Measurements from ENCODE around the gene TRANK1.
"Not testable (repeated sequence)": the region's sequence is repeated elsewhere in the genome, so short reads cannot be mapped to it uniquely, and the experiment has no call there.

TRANK1 gene

DNA sequence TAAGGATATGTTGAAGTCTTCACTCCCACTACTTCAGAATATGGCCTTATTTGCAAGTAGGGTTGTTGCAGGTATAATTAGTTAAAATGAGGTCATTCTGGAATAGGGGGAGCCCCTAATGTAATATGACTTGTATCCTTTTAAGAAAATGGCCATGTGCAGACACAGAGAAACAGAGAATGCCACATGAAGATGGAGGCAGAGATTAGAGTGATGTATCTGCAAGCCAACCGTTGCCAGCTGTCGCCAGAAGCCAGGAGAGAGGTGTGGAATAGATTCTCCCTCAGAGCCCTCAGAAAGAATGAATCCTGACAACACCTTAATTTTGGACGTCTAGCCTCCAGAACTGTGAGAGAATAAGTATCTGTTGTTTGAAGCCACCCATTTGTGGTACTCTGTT is 11.3 kb upstream of the TRANK1 start:
- no peak for DNase-seq

DNA sequence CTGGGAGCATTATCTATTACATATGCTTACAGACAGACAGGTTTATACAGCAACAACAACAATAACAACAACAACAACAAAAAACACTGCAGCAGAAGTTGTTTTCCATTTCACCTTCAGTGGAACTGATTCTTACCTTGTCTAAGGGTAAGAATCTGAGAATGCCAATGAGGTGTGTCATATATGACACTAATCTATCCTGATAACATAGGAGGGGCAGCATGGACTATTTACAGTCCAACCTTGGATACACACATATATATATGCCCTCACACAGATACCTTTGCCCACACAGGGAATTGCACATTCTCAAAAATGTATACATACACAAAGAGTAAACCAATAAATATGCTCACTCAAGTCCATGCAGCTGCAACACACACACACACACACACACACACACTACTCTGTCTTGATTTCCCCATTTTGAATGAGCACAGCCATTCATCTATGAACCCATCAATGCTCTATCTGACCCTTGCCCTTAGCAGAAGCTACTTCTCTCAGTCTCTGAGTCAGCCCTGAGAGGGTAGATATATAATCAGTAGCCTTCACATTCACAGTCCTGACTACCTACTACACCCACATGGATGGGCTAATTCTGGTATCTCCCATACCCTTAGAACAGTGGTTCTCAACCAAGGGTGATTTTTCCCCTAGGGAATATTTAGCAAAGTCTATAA is 9.7 kb upstream of the TRANK1 start:
- DNase-seq, result peak; percentile 64

DNA sequence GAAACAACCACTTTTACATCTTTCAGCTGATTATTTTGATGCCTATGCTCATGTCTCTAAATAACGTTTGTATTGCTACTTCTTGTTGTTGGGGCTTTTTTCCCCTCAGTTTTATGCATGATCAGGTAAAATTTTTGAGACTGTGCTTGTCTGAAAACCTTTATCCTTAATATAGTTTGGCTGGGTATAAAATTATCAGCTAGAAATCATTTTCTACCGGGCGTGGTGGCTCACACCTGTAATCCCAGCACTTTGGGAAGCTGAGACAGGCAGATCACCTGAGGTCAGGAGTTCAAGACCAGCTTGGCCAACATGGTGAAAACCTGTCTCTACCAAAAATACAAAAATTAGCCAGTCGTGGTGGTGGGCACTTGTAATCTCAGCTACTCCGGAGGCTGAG is 3.0 kb upstream of the TRANK1 start:
- not testable (repeated sequence) for DNase-seq

DNA sequence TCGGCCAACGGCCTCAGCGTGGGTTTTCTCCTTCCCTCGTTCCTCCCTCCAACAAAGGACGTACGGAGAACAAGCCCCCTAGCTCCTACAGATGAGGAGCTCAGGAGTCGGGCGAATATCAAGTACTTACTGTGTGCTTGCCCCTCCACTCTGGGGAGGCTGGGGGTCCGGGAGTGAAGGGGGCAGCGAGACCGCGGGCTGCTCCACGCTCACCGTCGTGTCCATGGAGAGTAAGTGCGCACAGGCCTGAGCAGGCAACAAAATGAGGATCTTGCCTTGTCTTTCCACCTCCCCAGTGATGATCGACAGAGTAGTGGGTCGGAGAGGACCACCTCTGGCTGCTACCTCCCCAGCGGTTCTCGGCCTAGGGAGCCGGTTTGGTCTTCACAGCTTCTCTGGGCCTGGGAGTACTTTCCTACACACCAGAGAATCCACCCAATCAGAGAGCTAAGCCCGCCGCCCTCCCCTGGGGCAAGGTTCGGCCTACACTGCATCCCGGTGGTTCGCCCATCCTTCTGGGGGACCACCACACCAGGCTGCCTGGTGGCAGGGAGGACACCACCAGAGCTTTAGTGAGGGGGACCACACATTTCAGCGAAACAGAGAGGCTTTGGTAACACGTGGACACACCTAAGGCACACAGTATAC is 603 bp upstream of the TRANK1 start:
- no peak for DNase-seq

DNA sequence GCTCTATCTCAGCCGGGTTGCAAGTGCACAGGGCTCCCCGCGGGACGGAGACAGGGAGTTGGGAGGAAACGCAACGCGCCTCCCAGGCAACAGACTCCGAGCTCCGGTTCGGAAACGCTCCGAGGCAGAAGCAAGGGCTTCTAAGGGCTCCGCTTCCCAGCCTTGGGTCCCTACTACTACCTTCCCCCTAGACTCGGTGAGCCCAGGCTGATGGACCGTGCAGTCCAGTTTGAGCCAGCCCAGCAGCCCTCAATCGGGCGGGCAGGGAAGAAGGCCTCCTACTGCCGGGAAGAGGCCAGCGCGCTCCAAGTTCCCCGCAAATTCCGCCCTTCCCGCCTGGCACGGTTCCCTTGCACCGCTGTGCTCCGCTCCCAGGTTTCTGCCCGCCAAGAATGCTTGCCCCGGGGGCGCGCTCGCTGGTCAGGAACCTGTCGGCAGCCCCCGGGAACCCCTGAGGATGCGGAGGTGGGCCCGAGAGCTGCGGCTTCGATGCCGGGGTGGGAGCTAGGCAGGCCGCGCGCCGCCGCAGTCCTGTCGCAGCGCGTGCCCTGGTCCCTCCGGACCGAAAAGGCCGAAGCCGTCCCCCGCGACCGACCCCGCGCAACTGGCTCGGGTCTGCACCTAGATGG is 728 bp downstream of the TRANK1 start:
- peak; percentile 36 for DNase-seq

DNA sequence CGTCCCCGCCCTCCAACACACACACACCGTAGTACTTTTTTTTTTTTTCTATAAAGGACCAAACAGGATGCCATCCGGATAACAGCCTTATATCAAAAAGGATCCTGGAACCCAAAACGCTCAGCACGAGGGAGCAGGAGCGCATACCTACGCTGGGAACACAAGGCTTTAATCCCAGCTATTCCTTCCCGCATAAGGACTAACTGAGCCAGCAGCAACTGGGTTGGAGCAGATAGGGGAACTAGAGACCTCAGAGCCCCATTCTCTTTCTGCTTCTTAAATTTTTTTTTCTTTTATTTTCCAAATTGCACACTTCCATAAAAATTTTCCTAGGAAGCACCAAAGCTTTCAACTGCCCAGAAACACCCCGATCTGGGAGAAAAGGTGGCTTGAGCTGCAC is 1.3 kb downstream of the TRANK1 start:
- DNase-seq, result no peak

DNA sequence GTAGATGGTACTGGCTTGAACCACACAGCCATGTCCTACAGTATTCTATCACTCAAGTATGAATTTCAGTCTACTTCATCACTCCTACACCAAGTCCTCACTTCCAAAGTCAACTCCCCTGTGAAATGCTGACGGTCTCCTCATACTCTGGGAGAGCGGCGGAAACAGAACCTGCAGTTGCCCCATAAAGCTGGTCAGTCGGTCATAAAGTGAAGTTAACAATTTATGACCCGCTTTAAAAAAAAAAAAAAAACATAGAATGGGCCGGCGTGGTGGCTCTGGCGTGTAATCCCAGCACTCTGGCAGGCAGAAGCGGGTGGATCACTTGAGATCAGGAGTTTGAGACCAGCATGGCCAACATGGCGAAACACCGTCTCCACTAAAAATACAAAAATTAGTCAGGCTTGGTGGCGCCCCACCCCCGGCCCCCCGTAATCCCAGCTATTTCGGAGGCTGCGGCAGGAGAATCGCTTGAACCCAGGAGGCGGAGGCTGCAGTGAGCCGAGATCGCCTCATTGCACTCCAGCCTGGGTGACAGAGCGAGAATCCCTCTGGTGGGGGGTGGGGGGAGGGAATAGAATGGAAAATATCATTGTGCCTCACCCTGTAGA is 2.1 kb downstream of the TRANK1 start:
- no peak for DNase-seq

DNA sequence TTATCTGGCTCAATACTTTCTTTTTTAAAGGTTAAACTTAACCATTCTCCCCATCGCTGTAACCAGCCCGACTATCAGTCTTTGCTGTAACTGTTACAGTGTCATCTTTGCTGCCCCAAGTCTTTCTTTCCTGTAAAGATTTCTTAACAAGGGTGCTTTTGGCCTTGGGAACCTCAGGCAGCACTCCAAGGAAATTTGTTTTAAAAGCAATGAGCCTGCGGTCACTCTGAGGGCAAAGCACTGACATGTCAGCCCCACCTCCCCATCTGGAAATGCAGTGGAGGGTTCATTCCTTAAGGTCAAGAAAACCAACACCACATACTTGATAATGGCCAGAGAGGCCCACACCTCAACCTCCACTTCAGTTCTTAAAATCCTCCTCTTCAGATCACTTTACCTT is 3.2 kb downstream of the TRANK1 start:
- no peak for DNase-seq

DNA sequence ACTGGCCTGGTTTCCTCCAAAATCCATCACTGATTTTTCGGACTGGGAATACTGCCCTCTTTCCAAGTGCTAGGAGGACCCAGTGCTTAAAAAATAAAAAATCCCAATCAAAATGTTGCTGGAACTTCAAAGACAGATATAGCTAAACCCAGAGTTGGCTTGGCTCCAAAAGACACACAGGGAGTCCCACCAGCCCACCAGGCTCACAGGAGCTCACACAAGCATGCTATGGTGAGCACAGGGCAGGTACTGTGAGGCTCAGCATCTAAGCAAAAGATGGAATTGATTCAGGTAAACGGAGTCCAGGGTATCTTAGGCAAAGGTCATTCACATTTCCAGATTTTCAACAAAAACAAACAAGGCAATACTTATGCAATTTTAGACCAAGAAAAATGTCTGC is 3.7 kb downstream of the TRANK1 start:
- DNase-seq, result no peak

DNA sequence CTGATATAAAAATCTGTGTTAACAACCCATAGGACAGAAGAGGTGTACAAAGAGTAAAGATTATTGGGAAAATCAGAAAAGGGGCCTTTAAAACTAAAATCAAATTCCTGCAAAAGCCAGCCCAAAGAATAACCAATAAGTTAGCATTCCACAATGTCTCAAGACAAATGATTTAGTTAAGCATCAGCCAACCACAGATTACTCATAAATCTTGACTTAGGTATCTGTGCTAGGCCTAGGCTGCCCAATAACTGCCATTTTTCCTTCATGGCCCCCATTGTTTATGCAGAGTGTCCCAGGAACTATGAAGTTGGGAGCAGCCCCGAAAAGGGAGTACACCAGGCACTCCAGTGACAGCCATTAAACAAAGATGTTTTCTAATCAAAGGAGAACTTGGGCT is 7.4 kb downstream of the TRANK1 start:
- no peak for DNase-seq

DNA sequence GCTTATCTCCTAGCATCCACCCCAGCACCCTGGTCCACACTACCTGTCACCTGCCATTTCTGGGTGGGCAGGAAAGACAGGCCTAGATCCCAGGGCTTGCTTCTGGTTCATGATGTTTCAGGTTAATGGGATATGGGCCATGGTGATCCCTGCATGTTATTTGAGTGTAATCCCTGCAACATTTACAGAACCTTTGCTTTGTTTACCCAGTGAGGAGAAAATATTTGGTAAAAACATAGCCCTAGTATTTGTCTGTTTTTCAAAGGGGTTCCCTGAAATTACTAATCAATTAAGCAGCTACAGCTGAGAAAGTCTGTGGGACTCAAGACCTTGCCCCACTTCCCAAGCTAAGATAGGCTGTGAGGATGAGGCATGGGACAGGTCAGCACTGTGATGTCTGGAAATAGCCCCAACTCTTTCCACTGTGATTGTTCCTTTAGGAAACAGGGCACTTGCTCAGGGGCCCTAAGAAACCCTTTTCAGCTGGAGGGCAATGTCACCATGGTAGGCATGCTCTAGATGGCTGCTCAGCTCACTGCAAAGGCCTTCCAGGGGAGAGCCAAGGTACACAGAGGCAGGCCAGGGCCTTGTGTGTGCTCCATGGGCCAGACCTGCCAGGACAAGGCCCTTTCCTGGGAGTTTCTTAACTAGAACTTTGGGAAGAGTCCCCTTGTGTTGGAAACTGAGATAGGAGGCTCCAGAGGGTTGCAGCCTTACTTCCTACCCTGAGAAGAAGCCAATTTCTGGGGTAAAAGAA is 11.1 kb downstream of the TRANK1 start:
- DNase-seq, result no peak

DNA sequence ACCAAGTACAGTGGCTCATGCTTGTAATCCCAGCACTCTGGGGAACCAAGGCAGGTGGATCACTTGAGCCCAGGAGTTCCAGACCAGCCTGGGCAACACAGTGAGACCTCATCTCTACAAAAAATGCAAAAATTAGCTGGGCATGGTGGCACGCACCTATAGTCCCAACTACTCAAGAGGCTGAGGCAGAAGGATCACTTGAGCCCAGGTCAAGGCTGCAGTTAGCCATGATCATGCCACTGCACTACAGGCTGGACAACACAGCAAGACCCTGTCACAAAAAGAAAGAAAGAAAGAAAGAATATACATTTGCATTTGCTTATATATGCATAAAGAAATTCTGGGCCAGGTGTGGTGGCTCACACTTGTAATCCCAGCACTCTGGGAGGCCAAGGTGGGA is 13.4 kb downstream of the TRANK1 start:
- not testable (repeated sequence) for DNase-seq

DNA sequence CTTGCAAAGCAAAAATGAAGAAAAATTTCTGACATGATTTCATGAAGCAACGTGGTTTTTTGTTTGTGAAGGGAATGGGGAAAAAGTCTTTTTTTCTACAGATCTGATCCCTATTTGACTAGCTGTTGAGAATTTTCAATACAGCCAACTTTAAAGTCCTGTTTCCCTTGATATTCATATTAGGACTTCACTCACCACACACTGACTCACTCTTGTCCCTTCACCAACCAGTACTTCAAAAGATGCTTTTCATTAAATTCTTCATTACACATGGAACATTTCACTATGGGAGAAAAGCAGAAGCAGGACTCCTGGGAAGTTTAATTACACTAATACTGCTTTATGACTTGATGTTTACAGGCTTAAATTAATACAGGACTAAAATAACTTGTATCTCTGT is 16.6 kb downstream of the TRANK1 start:
- no peak for DNase-seq

DNA sequence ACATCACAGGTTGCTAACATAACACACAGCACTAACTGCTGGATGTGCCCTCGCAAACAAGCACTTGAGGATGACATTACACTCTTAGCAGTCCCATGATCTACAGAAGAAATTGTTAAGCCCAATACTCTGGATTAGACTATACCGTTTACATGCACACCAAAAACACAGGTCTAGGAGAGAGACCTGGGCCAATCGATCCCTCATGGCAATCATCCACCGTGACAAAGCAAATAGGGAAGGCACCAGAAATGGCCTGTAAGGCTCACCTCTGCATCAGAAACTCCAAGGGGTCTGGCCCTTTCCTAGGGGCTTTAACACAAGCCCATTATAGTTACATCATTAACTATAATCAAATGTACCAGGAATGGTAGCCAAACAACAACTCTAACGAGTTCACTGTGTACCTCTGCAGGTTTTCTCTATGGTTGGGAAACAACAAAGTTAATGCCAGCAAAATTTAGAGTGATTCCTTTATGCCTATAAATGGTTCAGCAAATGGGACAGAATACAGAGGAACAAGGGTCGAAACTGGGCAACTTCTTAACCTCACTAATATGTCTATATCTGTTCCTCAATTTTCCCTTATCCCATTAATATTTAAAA is 18.5 kb downstream of the TRANK1 start:
- no peak for DNase-seq

DNA sequence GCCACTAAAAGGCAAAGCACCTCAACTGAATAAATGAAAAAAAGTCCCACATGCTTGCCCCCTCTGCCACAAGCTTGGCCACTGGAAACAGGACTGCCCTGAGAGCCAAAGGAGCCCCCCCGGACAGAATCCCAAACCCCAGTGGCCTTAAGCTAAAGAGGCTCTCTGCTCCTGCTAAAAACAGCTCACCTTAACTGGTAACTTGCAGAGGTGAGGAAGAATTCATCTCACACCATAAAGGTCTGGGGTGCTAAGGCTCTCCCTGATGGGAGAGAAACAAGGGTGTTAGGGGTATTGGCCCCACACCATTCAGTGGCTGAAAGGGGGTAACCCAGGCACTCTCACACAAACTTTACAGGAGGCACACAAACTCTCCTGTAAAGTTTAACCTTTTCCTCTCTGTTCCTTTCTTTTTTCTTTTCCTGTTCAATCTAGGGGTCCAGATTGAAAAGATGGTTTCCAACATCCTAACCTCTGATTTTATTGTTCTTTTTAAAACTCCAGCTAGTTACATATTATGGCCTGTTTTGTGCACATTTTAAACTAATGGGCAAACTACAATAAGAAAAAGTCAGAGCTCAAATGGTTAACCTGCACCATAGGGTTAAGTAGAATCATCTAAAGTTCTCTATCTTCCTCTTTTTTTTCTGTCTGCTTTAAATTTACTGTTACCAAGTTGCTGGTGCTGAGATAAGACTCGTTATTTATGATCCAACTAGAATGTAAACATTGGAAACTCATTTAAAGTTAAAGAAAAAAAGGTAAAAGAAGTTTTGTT is 19.9 kb downstream of the TRANK1 start:
- DNase-seq, result no peak

DNA sequence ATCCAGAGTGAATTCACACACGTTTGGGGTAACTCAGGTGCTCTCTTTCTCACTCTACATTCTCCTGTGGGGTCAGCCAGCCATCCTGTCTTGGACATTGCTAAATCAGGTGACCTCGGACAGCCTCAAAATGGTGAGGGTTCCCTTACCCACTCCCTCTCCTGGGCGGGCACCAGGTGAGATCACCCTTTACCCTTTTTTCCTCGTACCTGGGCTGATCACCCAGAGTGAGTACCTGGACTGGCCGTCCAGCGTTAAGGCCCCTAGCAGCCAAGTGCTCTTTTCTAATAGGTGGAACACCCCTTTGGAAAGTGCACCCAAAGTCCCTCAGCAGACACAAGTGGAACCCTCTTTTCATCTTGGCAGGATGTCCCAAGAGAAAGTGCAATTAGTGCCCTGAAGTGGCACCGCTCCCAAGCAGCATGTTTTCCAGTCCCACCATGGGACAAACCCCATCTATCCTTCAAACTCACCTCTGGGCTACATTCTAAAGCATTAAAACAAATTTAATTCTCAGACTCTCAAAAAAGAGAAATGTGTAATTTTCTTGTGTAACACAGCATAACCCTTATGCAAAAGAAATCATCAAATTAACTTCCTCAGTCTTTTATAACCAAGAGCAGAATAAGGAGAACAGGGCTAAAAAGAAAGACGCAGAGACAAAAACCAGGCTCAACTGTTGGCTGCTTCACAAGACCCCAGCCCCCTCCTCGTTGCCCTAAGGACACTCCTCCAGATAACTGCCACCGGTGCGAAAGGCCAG is 20.7 kb downstream of the TRANK1 start:
- no peak for DNase-seq

DNA sequence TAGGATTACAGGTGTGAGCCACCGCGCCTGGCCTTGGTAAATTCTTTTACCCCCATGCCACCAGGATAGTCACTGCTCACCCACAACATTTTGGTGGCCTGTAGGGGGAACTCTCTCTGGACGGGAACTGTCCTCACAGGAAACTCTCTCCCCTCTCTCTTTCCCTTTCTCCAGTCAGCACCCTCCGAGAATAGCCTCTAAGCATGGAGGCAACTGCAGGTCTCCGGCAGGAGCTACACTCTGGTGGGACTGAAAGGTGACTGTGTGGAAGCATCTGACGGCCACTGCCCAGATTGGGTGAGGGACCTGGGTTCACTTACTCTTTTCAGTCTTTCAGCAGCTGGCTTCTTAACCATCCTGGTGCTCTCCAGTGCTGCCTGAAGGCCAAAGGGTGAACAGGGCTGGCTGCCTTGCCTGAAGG is 21.3 kb downstream of the TRANK1 start:
- no peak for DNase-seq

DNA sequence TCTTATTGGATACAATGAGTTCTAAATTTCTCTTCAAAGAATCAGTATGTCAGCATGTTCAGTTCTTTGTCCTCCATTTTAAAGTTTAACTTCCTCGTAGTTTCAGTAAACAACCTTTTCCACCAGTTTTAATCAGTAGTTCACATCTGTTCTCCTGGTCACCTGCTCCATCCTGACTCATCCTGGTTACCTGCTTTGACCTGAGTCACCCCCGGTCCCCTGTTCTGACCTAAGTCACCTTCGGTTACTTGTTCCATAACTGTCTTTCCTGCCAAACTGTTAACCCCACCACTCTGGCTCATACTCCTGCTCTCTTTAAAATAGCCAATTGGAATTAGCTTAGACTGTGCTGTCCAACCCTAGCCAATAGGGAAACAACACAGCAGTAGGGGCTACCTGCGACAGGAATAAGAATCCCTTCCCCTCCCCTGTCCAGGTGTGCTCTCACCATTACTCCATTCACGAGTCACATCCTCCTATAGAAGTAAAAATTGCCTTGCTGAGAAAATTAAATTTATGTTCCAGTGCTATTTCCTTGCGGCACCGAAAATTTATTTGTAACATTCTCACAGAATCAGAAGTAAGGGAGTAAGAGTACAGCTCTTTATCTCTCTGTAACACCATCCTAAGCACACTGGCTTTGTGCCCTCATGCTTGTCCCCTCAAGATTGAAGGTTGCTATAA is 23.8 kb downstream of the TRANK1 start:
- no peak for DNase-seq

DNA sequence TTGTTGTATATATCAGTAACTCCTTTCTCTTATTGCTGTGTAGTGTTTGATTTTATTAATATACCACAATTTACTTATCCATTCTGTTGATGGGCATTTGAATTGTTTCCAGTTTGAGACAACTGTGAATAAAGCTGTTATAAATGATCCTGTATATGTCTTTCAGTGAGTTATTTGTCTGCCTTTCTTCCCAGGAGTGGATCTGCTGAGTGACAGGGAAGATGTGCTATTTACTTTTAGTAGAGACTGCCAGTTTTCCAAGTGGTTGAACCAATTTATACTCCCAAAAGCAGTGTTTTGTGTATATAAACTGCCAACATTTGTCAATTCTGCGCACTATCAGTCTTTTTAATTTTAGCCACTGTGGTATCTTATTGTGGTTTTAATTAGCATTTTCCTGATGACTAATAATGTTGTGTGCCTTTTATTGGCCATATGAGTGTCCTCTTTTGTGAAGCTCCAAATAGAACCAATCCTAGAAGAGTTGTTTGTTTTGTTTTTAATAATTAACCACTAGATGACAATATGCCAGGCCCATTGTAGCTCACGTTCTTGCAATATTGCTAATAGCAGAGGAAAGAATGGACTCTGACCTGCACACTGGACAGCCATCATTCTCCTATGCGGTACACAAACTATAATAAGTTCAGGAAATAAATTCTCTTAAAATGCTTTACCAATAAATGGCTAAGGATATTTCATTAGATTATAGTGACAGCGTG is 25.3 kb downstream of the TRANK1 start:
- DNase-seq, result no peak

DNA sequence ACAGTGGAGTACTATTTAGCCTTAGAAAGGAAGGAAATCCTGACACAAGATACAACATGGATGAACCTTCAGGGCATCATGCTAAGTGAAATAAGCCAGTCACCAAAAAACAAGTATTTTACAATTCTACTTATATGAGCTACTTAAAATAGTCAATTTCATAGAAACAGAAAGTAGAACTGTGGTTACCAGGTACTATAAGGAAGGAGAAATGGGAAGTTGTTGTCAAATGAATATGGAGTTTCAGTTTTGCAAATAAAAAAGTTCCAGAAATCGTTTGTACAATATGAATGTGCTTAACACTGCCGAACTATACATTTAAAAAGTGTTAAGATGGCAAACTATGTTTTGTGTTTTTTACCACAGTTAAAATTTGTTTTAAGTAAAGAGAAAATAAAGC is 26.8 kb downstream of the TRANK1 start:
- no peak for DNase-seq

Measured in NCI-H226 (cell line).